ENCODE results near the gene TMEM115. TPM values are rescaled to one million over a fixed set of nuclear protein-coding genes. Genes with fewer than 3 reads are reported as not detected.

The TMEM115 gene
- total RNA-seq: 66.7 and 76.6 TPM in 2 replicates

DNA sequence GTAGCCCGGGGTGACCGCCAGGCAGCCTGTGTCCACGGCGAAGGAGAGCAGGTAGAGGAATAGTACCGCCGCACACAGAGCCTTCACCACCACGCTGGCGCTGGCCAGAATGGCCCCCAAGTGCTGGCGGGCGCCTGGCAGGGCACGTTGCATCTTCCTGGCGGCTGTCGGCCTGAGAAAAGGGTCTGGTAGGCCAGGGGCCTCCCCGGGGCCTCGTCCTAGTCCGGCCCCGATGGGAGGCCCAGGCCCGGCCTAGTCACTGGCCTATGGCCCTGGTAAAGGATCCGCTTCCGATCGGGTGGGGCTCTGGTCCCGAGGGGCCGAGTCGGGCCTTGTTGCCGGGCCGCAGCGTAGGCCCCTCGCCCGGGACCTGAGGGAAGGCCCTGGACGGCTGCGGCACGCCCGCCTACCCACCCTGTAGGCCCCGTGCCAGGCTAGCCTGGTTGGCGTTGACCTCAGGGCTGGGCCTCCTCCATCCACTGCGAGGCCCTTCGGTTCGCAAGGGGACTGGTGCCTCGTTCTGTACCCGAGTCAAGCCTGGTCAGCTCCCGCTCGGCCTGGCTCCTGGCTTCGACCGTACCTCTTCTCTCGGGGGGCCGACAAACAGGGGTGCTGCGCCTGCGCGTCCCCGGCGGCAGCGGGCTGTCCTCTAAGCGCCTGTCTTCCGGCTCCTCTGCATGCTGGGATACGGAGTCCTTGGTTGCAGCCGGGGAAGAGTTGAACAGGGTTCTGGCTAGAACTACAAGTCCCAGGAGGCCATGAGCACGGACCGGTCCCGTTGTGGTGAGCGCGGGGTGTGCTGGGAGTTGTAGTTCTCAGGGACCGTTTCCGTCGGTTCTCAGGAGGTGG is at the start of gene TMEM115:
TSS of gene TMEM115 (minus strand) at position 611 of the 849 bp plus-strand sequence. CDS start at position 153, 458 bp downstream.

GRCh38 chr3:50350527-50351322 is 8.6 kb downstream of the TMEM115 start, which contains the start of the genes CYB561D2 and NPRL2:
TSS of gene CYB561D2 (plus strand) at chr3:50350862. CDS start at chr3:50351434, 572 bp downstream.
TSS of gene NPRL2 (minus strand) at chr3:50350775. CDS start at chr3:50350652, 123 bp downstream.

GRCh38 chr3:50345586-50346234 is 13.6 kb downstream of the TMEM115 start, which contains the start of gene ZMYND10:
TSS of gene ZMYND10 (minus strand) at chr3:50345732. CDS start at chr3:50345579, 153 bp downstream.

DNA sequence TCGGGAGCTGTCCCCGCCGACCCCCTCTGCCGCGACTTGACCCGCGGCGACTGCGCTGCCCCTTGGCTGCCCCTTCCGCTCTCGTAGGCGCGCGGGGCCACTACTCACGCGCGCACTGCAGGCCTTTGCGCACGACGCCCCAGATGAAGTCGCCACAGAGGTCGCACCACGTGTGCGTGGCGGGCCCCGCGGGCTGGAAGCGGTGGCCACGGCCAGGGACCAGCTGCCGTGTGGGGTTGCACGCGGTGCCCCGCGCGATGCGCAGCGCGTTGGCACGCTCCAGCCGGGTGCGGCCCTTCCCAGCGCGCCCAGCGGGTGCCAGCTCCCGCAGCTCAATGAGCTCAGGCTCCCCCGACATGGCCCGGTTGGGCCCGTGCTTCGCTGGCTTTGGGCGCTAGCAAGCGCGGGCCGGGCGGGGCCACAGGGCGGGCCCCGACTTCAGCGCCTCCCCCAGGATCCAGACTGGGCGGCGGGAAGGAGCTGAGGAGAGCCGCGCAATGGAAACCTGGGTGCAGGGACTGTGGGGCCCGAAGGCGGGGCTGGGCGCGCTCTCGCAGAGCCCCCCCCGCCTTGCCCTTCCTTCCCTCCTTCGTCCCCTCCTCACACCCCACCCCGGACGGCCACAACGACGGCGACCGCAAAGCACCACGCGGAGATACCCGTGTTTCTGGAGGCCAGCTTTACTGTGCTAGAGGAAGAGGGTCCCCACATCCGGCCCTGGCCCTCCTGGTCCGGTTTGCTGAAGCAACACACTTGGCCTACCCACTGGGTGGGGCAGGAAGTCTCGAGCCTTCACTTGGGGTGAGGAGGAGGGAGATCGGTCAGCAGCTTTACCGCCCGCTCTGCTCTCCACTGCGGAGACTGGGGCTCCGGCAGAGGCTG is 18.6 kb downstream of the TMEM115 start, which contains the start of gene RASSF1:
TSS of gene RASSF1 (minus strand) at position 389 of the 882 bp plus-strand sequence. CDS start at position 358, 31 bp downstream.

GRCh38 chr3:50327943-50328691 is 31.2 kb downstream of the TMEM115 start, which contains the start of gene TUSC2:
TSS of gene TUSC2 (minus strand) at chr3:50328223. CDS start at chr3:50328099, 124 bp downstream.

DNA sequence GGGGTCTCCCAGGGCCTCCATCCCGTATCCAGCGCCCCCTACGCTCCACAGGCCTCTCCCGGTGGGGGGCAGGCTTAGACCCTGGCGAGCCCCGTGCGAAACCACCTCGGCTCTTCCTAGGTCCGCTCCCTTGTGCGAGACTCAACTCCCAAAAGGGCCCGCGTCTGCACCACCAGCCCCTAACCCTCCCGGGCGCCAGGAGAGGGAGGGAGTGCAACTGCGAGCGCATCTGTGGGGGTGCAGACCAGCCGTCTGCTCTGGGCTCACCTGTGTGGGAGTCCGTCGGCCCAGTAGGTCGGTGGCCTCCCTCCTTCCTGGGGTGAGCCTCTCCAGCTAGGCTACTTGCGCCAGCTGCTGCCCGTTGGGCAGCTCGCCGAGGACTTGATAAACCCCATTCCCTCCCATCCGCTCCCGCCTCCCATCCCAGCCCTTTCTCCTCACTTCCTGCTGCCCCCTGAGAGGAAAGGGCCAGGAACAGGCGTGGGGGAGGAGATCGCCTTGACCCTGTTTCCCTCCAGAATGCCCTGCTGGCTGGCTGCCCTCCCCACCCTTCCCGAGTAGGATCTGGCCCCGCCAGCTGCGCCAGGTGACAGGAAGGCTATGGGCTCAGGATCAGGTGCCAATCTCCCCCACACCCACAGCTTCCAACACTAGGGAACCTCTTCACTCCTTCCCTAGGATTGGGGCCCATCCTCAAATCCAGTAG is 36.8 kb downstream of the TMEM115 start, which contains the start of gene HYAL2:
TSS of gene HYAL2 (minus strand) at position 360 of the 706 bp plus-strand sequence. CDS start 2,256 bp downstream, outside the sequence.

Other genes starting within 250 kb of the TMEM115 start
- gene SEMA3F, start 204.2 kb downstream of the TMEM115 start, total RNA-seq: 10.4 and 13.7 TPM in 2 replicates
- gene GNAT1, start 167.9 kb downstream of the TMEM115 start, total RNA-seq: not detected in 2 replicates
- not detected in 2 replicates for gene SLC38A3, start 154.2 kb downstream of the TMEM115 start, total RNA-seq
- gene GNAI2, start 123.3 kb downstream of the TMEM115 start, total RNA-seq: 188 and 261 TPM in 2 replicates
- 11.8 and 14.9 TPM in 2 replicates for gene SEMA3B, start 90.4 kb downstream of the TMEM115 start, total RNA-seq
- gene LSMEM2, start 80.4 kb downstream of the TMEM115 start, total RNA-seq: not detected in 2 replicates
- 40.0 and 71.8 TPM in 2 replicates for gene IFRD2, start 67.1 kb downstream of the TMEM115 start, total RNA-seq
- 5.9 and 12.1 TPM in 2 replicates for gene HYAL3, start 60.1 kb downstream of the TMEM115 start, total RNA-seq
- gene NAA80, start 60.1 kb downstream of the TMEM115 start, total RNA-seq: 13.7 and 16.9 TPM in 2 replicates
- 2.4 and 4.2 TPM in 2 replicates for gene HYAL1, start 55.9 kb downstream of the TMEM115 start, total RNA-seq
- 89.9 and 110 TPM in 2 replicates for gene HYAL2, start 36.8 kb downstream of the TMEM115 start, total RNA-seq
- 16.9 and 29.1 TPM in 2 replicates for gene TUSC2, start 31.3 kb downstream of the TMEM115 start, total RNA-seq
- 13.9 and 22.4 TPM in 2 replicates for gene RASSF1, start 18.7 kb downstream of the TMEM115 start, total RNA-seq
- gene ZMYND10, start 13.8 kb downstream of the TMEM115 start, total RNA-seq: 0.33 and 1.6 TPM in 2 replicates
- 29.1 and 38.5 TPM in 2 replicates for gene NPRL2, start 8.7 kb downstream of the TMEM115 start, total RNA-seq
- gene CYB561D2, start 8.7 kb downstream of the TMEM115 start, total RNA-seq: 31.0 and 32.9 TPM in 2 replicates
- gene CACNA2D2, start 144.1 kb upstream of the TMEM115 start, total RNA-seq: 0.39 TPM in 1 of 2 replicates, not detected in the other
- gene C3orf18, start 208.2 kb upstream of the TMEM115 start, total RNA-seq: 4.3 and 7.4 TPM in 2 replicates
- gene HEMK1, start 210.0 kb upstream of the TMEM115 start, total RNA-seq: 13.0 and 16.1 TPM in 2 replicates

Measured in placental epithelial cell (primary cell).